GM23338 (cell line): Measurements from ENCODE around the gene CD99L2. TPM values are rescaled to one million over a fixed set of nuclear protein-coding genes. Genes with fewer than 3 reads are reported as not detected.
A peak's percentile ranks its signal among the peaks of the same experiment; 100 is the strongest.

ENCODE experiments used
- ATAC-seq: fragments of 200-7000 bp; cut with Tn5 transposase; 3 replicates; pipeline ENCODE4 v1.9.1; 2020
- DNase-seq: peaks from one replicate; pipeline ENCODE4 v3.0.0-alpha.2; 2015; ENCODE audit warnings: low spot score
- H2AFZ ChIP-seq: fragments of 200-600 bp; sonication (generic); 2 replicates; pipeline ENCODE4 v1.8.0; 2016; ENCODE audit warnings: antibody characterized with exemption, mild to moderate bottlenecking, moderate library complexity
- H3F3A ChIP-seq: fragments of 200-600 bp; sonication (generic); replicated peaks from 2 replicates; pipeline ENCODE4 v1.8.0; 2017; ENCODE audit warnings: antibody characterized with exemption, mixed run types, low read depth
- H3K27ac ChIP-seq: fragments of 200-600 bp; sonication (generic); 2 replicates; pipeline ENCODE4 v1.6.1; 2016; ENCODE audit warnings: low read depth
- H3K27me3 ChIP-seq: fragments of 200-600 bp; sonication (generic); 2 replicates; pipeline ENCODE4 v1.8.0; 2016; ENCODE audit warnings: mild to moderate bottlenecking, mixed run types, moderate library complexity; ENCODE audit not compliant: insufficient read depth
- H3K36me3 ChIP-seq: fragments of 200-600 bp; sonication (generic); 2 replicates; pipeline ENCODE4 v1.8.0; 2016; ENCODE audit warnings: mild to moderate bottlenecking; ENCODE audit not compliant: insufficient read depth
- H3K4me1 ChIP-seq: fragments of 200-600 bp; sonication (generic); 2 replicates; pipeline ENCODE4 v1.8.0; 2016; ENCODE audit warnings: mild to moderate bottlenecking, moderate library complexity; ENCODE audit not compliant: insufficient read depth
- H3K4me2 ChIP-seq: fragments of 200-600 bp; sonication (generic); 2 replicates; pipeline ENCODE4 v1.7.1; 2017; ENCODE audit warnings: mixed run types
- H3K4me3 ChIP-seq: fragments of 200-600 bp; sonication (generic); 2 replicates; pipeline ENCODE4 v1.6.1; 2016; ENCODE audit warnings: mixed run types
- H3K79me2 ChIP-seq: fragments of 200-600 bp; sonication (generic); replicated peaks from 2 replicates; pipeline ENCODE4 v1.8.0; 2017; ENCODE audit warnings: mild to moderate bottlenecking; ENCODE audit not compliant: insufficient read depth
- H3K9me2 ChIP-seq: fragments of 200-600 bp; sonication (generic); 2 replicates; pipeline ENCODE4 v1.8.0; 2017; ENCODE audit not compliant: insufficient read depth
- H4K20me1 ChIP-seq: fragments of 200-600 bp; sonication (generic); replicated peaks from 2 replicates; pipeline ENCODE4 v1.8.0; 2017; ENCODE audit warnings: mild to moderate bottlenecking; ENCODE audit not compliant: insufficient read depth
- H3K27ac Mint-ChIP-seq: 2 replicates; pipeline ENCODE4 v1.8.0; 2020; ENCODE audit warnings: inconsistent platforms, mild to moderate bottlenecking, moderate library complexity, mixed read lengths
- H3K27me3 Mint-ChIP-seq: 3 replicates; pipeline ENCODE4 v1.8.0; 2022; ENCODE audit warnings: low read depth, mild to moderate bottlenecking, moderate library complexity, mixed read lengths, inconsistent platforms; ENCODE audit not compliant: insufficient read depth, poor library complexity
- H3K36me3 Mint-ChIP-seq: 3 replicates; pipeline ENCODE4 v1.8.0; 2021; ENCODE audit warnings: low read depth, mild to moderate bottlenecking, inconsistent platforms, moderate library complexity, mixed read lengths
- H3K4me1 Mint-ChIP-seq: 3 replicates; pipeline ENCODE4 v1.8.0; 2020; ENCODE audit warnings: mild to moderate bottlenecking, inconsistent platforms, mixed read lengths
- H3K4me3 Mint-ChIP-seq: 3 replicates; pipeline ENCODE4 v1.8.0; 2021; ENCODE audit warnings: moderate library complexity, mild to moderate bottlenecking, inconsistent platforms, mixed read lengths
- H3K9me3 Mint-ChIP-seq: 3 replicates; pipeline ENCODE4 v1.8.0; 2020; ENCODE audit warnings: moderate library complexity, mild to moderate bottlenecking, inconsistent platforms, mixed read lengths
- CREB1 ChIP-seq: fragments of 250-450 bp; sonication (Bioruptor Pico); IDR thresholded peaks from 2 replicates; pipeline ENCODE4 v1.5.0; 2020; ENCODE audit warnings: low read depth, mild to moderate bottlenecking, moderate library complexity
- CTCF ChIP-seq, 2 experiments: fragments of 200-600 bp in 1 of 2; sonication (generic) in 1 of 2; conservative IDR thresholded peaks; 2 replicates each; pipeline versions ENCODE4 v1.5.1 to v1.6.1; 2016 to 2017; ENCODE audit warnings: antibody characterized with exemption in 2 of 2, low read depth in 2 of 2, mild to moderate bottlenecking in 2 of 2, moderate library complexity in 1 of 2
- ETS1 ChIP-seq: IDR thresholded peaks from 2 replicates; pipeline ENCODE4 v1.6.1; 2016; ENCODE audit warnings: antibody characterized with exemption
- EZH2 ChIP-seq: fragments of 200-600 bp; sonication (generic); IDR thresholded peaks from one replicate; pipeline ENCODE4 v1.8.0; 2017; ENCODE audit warnings: antibody characterized with exemption, mild to moderate bottlenecking, low read depth; ENCODE audit not compliant: unreplicated experiment
- EZH2phosphoT487 ChIP-seq: fragments of 200-600 bp; sonication (generic); IDR thresholded peaks from one replicate; pipeline ENCODE4 v1.8.1; 2018; ENCODE audit warnings: antibody characterized with exemption; ENCODE audit not compliant: unreplicated experiment
- JUNB ChIP-seq: IDR thresholded peaks from one replicate; pipeline ENCODE4 v1.6.1; 2016; ENCODE audit warnings: antibody characterized with exemption; ENCODE audit not compliant: unreplicated experiment
- NANOG ChIP-seq: IDR thresholded peaks from 2 replicates; pipeline ENCODE4 v1.6.1; 2016; ENCODE audit warnings: antibody characterized with exemption, borderline replicate concordance
- POLR2AphosphoS5 ChIP-seq: IDR thresholded peaks from 2 replicates; pipeline ENCODE4 v1.6.1; 2016; ENCODE audit warnings: antibody characterized with exemption, low read depth
- REST ChIP-seq: IDR thresholded peaks from one replicate; pipeline ENCODE4 v1.6.1; 2018; ENCODE audit warnings: antibody characterized with exemption; ENCODE audit not compliant: unreplicated experiment
- STAT1 ChIP-seq: IDR thresholded peaks from one replicate; pipeline ENCODE4 v1.6.1; 2016; ENCODE audit warnings: antibody characterized with exemption; ENCODE audit not compliant: unreplicated experiment
- ZNF114 ChIP-seq: fragments of 250-450 bp; sonication (Bioruptor Pico); IDR thresholded peaks from 2 replicates; pipeline ENCODE4 v1.5.0; 2020; ENCODE audit warnings: mild to moderate bottlenecking, moderate library complexity
- ZNF331 ChIP-seq: fragments of 250-450 bp; sonication (Bioruptor Pico); IDR thresholded peaks from 2 replicates; pipeline ENCODE4 v1.5.0; 2020; ENCODE audit warnings: low read depth, mild to moderate bottlenecking, moderate library complexity
- ZNF462 ChIP-seq: fragments of 250-450 bp; sonication (Bioruptor Pico); IDR thresholded peaks from 2 replicates; pipeline ENCODE4 v1.5.0; 2020; ENCODE audit warnings: mild to moderate bottlenecking, moderate library complexity
- polyA plus RNA-seq: library from polyadenylated mRNA; unstranded; fragments of >200 nt; fragmentation: Nextera tagmentation; extraction: Ambion mirVana; gene quantifications from 2 replicates; pipeline ENCODE4 v1.2.1, GENCODE V29; 2016
- total RNA-seq: library from RNA; depleted of rRNA; stranded (reverse); fragments of >200 nt; shearing (Covaris generic); gene quantifications from 2 replicates; pipeline ENCODE4 v1.2.3, GENCODE V29; 2014

CD99L2 gene
- total and polyA plus RNA-seq, 2 experiments from 2014 or later = 2.6 to 6.4 TPM

GRCh38 chrX:150774798-150775568 is 123.5 kb downstream of the CD99L2 start:
- ATAC-seq = no peak
- peaks cover 29% of the 10 kb centered on the region for H3K4me1 Mint-ChIP-seq
- H3K27ac Mint-ChIP-seq = 0 out of 2 replicates have a peak overlapping the region, but pooled peaks have one; percentile 40
- no peak for TF ChIP-seq STAT1
- TF ChIP-seq CREB1 (CRISPR knock-in tag) = no peak
- TF ChIP-seq ZNF114 (CRISPR knock-in tag) = no peak
- no peak for TF ChIP-seq POLR2AphosphoS5
- no peak for TF ChIP-seq ZNF462 (CRISPR knock-in tag)
- no peak for TF ChIP-seq ETS1
- TF ChIP-seq JUNB = no peak
- no peak for TF ChIP-seq ZNF331 (CRISPR knock-in tag)
- TF ChIP-seq EZH2 = no peak
- no peak for TF ChIP-seq REST
- TF ChIP-seq CTCF (conservative IDR thresholded peaks at IDR 0.05; ENCODE audit: low read depth in 2 of 2) = no peak
- TF ChIP-seq NANOG = no peak
- TF ChIP-seq EZH2phosphoT487 = no peak
- H3K4me3 Mint-ChIP-seq = no peak overlapping the region
- no peaks in the 10 kb centered on the region for H3K79me2 ChIP-seq
- no peak overlapping the region for H3K27ac ChIP-seq
- H3K36me3 Mint-ChIP-seq = peaks cover 8% of the 10 kb centered on the region
- no peak for DNase-seq
- no peak overlapping the region for H3K4me3 ChIP-seq
- H3K9me3 Mint-ChIP-seq = no peaks in the 10 kb centered on the region; the same call in 2 of the 3 replicates
- no peaks in the 10 kb centered on the region for H4K20me1 ChIP-seq
- H3K4me1 ChIP-seq = peaks cover 11% of the 10 kb centered on the region; the same call in 1 of the 2 replicates
- no peaks in the 10 kb centered on the region for H3K36me3 ChIP-seq
- no peak overlapping the region for H3K4me2 ChIP-seq
- H2AFZ ChIP-seq = no peak overlapping the region
- no peaks in the 10 kb centered on the region for H3K9me2 ChIP-seq
- H3K27me3 ChIP-seq = no peaks in the 10 kb centered on the region
- no peaks in the 10 kb centered on the region for H3F3A ChIP-seq
- H3K27me3 Mint-ChIP-seq = peaks cover 8% of the 10 kb centered on the region
